ENCODE results near the gene MRPL34.
A peak's percentile ranks its signal among the peaks of the same experiment; 100 is the strongest.
"Not testable (repeated sequence)": the region's sequence is repeated elsewhere in the genome, so short reads cannot be mapped to it uniquely, and the experiment has no call there.

Gene MRPL34

GRCh38 chr19:17305517-17306284, at the start of gene MRPL34:
MRPL34 (plus strand) TSS chr19:17305872; CDS start chr19:17305893, 21 bp downstream.
- peak; percentile 88 for DNase-seq (ENCODE audit: low spot score)
- no peak for FAIRE-seq

GRCh38 chr19:17256130-17256529, 49.5 kb upstream of the MRPL34 start:
- no peak for FAIRE-seq
- no peak for DNase-seq (ENCODE audit: low spot score)

- DNase-seq (ENCODE audit: low spot score), result no peak
- FAIRE-seq, result no peak
Measured at GRCh38 chr19:17259118-17259780, 46.4 kb upstream of the MRPL34 start.

GRCh38 chr19:17259934-17260333, 45.7 kb upstream of the MRPL34 start:
- DNase-seq (ENCODE audit: low spot score) (no peak), FAIRE-seq (no peak)

GRCh38 chr19:17260842-17261325, 44.8 kb upstream of the MRPL34 start:
- DNase-seq (ENCODE audit: low spot score) (peak; percentile 74), FAIRE-seq (no peak)

GRCh38 chr19:17262557-17262956, 43.1 kb upstream of the MRPL34 start:
- DNase-seq (ENCODE audit: low spot score) (no peak), FAIRE-seq (no peak)

GRCh38 chr19:17263712-17264640, 41.7 kb upstream of the MRPL34 start:
- FAIRE-seq (no peak), DNase-seq (ENCODE audit: low spot score) (no peak)

- DNase-seq (ENCODE audit: low spot score), result no peak
- FAIRE-seq, result no peak
Measured at GRCh38 chr19:17264641-17264979, 41.1 kb upstream of the MRPL34 start, which contains the start of gene USHBP1. USHBP1 (minus strand) TSS chr19:17264745; CDS start chr19:17264299, 446 bp downstream.

GRCh38 chr19:17266026-17266425, 39.6 kb upstream of the MRPL34 start:
- FAIRE-seq (no peak), DNase-seq (ENCODE audit: low spot score) (no peak)

GRCh38 chr19:17266589-17266974, 39.1 kb upstream of the MRPL34 start:
- DNase-seq (ENCODE audit: low spot score) (no peak), FAIRE-seq (no peak)

GRCh38 chr19:17266975-17267788, 38.5 kb upstream of the MRPL34 start, which contains the start of gene BABAM1:
BABAM1 (plus strand) TSS chr19:17267443; CDS start chr19:17268807, 1,364 bp downstream.
- DNase-seq (ENCODE audit: low spot score) (peak; percentile 92), FAIRE-seq (no peak)

GRCh38 chr19:17268754-17269153, 36.9 kb upstream of the MRPL34 start:
- FAIRE-seq, result no peak
- no peak for DNase-seq (ENCODE audit: low spot score)

- not testable (repeated sequence) for DNase-seq (ENCODE audit: low spot score); FAIRE-seq
Measured at GRCh38 chr19:17274892-17275291, 30.8 kb upstream of the MRPL34 start.

GRCh38 chr19:17275441-17276175, 30.1 kb upstream of the MRPL34 start:
- FAIRE-seq (no peak), DNase-seq (ENCODE audit: low spot score) (no peak)

- DNase-seq (ENCODE audit: low spot score) (no peak), FAIRE-seq (no peak)
Measured at GRCh38 chr19:17279436-17279835, 26.2 kb upstream of the MRPL34 start.

- FAIRE-seq, result no peak
- no peak for DNase-seq (ENCODE audit: low spot score)
Measured at GRCh38 chr19:17281391-17282304, 24.0 kb upstream of the MRPL34 start, which contains the start of gene ANKLE1. ANKLE1 (plus strand) TSS chr19:17281901; CDS start chr19:17281921, 20 bp downstream.

- FAIRE-seq (no peak), DNase-seq (ENCODE audit: low spot score) (peak; percentile 78)
Measured at GRCh38 chr19:17282488-17283125, 23.1 kb upstream of the MRPL34 start.

GRCh38 chr19:17283504-17283996, 22.1 kb upstream of the MRPL34 start:
- no peak for FAIRE-seq
- DNase-seq (ENCODE audit: low spot score), result no peak
